Keratinocyte (primary cell): Measurements from ENCODE around the gene HIGD1B. TPM values are rescaled to one million over a fixed set of nuclear protein-coding genes. Genes with fewer than 3 reads are reported as not detected.
"Not testable (repeated sequence)": the region's sequence is repeated elsewhere in the genome, so short reads cannot be mapped to it uniquely, and the experiment has no call there.

Experiments used
- DNase-seq: peaks from one replicate; pipeline ENCODE4 v3.0.0-alpha.2; 2011; ENCODE audit warnings: low read depth, missing footprints, low spot score
- FAIRE-seq: peaks from 2 replicates; lab custom pipeline; 2011; peaks lifted over from hg19 to GRCh38; lab: Jason Lieb, UNC
- H2AFZ ChIP-seq: 2 replicates; pipeline ENCODE4 v1.6.0; 2012; ENCODE audit warnings: low read length, control low read depth, inconsistent platforms; ENCODE audit not compliant: control insufficient read depth
- H3K27ac ChIP-seq: 2 replicates; pipeline ENCODE4 v1.5.1; 2011; ENCODE audit warnings: low read length; ENCODE audit not compliant: control insufficient read depth, insufficient read depth
- H3K27me3 ChIP-seq: 3 replicates; pipeline ENCODE4 v1.6.0; 2011; ENCODE audit warnings: low read length; ENCODE audit not compliant: control insufficient read depth, insufficient read depth; ENCODE audit errors: extremely low read depth
- H3K36me3 ChIP-seq, 2 experiments: 2 replicates in 1 of 2; 3 replicates in 1 of 2; pipeline ENCODE4 v1.5.1; 2011; ENCODE audit warnings: low read length in 2 of 2, mild to moderate bottlenecking in 1 of 2; ENCODE audit not compliant: control insufficient read depth in 2 of 2, insufficient read depth in 2 of 2; ENCODE audit errors: extremely low read depth in 1 of 2
- H3K4me1 ChIP-seq: 3 replicates; pipeline ENCODE4 v1.5.1; 2011; ENCODE audit warnings: low read length; ENCODE audit not compliant: control insufficient read depth, insufficient read depth; ENCODE audit errors: extremely low read depth
- H3K4me2 ChIP-seq: 3 replicates; pipeline ENCODE4 v1.6.0; 2011; ENCODE audit warnings: low read depth, low read length; ENCODE audit not compliant: control insufficient read depth, insufficient read depth; ENCODE audit errors: extremely low read depth
- H3K4me3 ChIP-seq, 3 experiments: fragments of 200-600 bp in 1 of 3; sonication (generic) in 1 of 3; 2 replicates in 2 of 3; 3 replicates in 1 of 3; pipeline ENCODE4 v1.5.1; 2011 to 2016; ENCODE audit warnings: low read length in 3 of 3, mild to moderate bottlenecking in 3 of 3, control low read depth in 2 of 3, inconsistent platforms in 1 of 3, low read depth in 1 of 3, mixed read lengths in 1 of 3, mixed run types in 1 of 3, moderate library complexity in 1 of 3; ENCODE audit not compliant: control insufficient read depth in 2 of 3, insufficient read depth in 2 of 3; ENCODE audit errors: extremely low read depth in 1 of 3
- H3K79me2 ChIP-seq: 2 replicates; pipeline ENCODE4 v1.6.0; 2012; ENCODE audit warnings: low read length; ENCODE audit not compliant: control insufficient read depth, insufficient read depth
- H3K9ac ChIP-seq: 3 replicates; pipeline ENCODE4 v1.6.0; 2011; ENCODE audit warnings: low read length; ENCODE audit not compliant: control insufficient read depth, insufficient read depth; ENCODE audit errors: extremely low read depth
- H3K9me1 ChIP-seq: 3 replicates; pipeline ENCODE4 v1.6.0; 2011; ENCODE audit warnings: low read length; ENCODE audit not compliant: control insufficient read depth, insufficient read depth; ENCODE audit errors: extremely low read depth
- H3K9me3 ChIP-seq: 2 replicates; pipeline ENCODE4 v1.5.1; 2012; ENCODE audit warnings: low read depth, low read length; ENCODE audit not compliant: control insufficient read depth
- H4K20me1 ChIP-seq: 3 replicates; pipeline ENCODE4 v1.6.0; 2011; ENCODE audit warnings: low read length; ENCODE audit not compliant: control insufficient read depth, insufficient read depth; ENCODE audit errors: extremely low read depth
- CTCF ChIP-seq, 3 experiments: IDR thresholded peaks in 1 of 3; conservative IDR thresholded peaks in 1 of 3; optimal IDR thresholded peaks in 1 of 3; 2 replicates in 2 of 3; 3 replicates in 1 of 3; pipeline versions ENCODE3 to v1.5.1; 2011; ENCODE audit warnings: low read length in 3 of 3, mild to moderate bottlenecking in 3 of 3, moderate library complexity in 2 of 3, control low read depth in 1 of 3, inconsistent platforms in 1 of 3; ENCODE audit not compliant: insufficient read depth in 2 of 3; ENCODE audit errors: extremely low read depth in 1 of 3
- EZH2 ChIP-seq: IDR thresholded peaks from one replicate; pipeline ENCODE4 v1.6.1; 2012; ENCODE audit warnings: inconsistent platforms, mild to moderate bottlenecking, low read length, moderate library complexity
- dilution Hi-C: fragments of 300-500 bp; cut with MboI; formaldehyde crosslinking; loops from one replicate; pipeline ENCODE4 v1.7.0; 2020; ENCODE audit warnings: low sequenced_read_pairs; ENCODE audit not compliant: extremely low pct_ligation_motif_present
- polyA plus RNA-seq, 5 experiments: library from polyadenylated mRNA; depleted of rRNA in 3 of 5; stranded (reverse) in 3 of 5; stranded (forward) in 1 of 5; unstranded in 1 of 5; fragments of >200 nt; gene quantifications; 1 replicate in 1 of 5; 2 replicates in 3 of 5; 3 replicates in 1 of 5; pipeline versions ENCODE4 v1.2.1 to v1.2.3, GENCODE V29; 2011 to 2012; ENCODE audit warnings: missing spikeins in 2 of 5, low read depth in 1 of 5, low replicate concordance in 1 of 5

The HIGD1B gene
- polyA plus RNA-seq, 1 donor (not counting 4 experiments of a cell fraction or from before 2014, with no cell fraction given), result not detected

- TF ChIP-seq CTCF (optimal IDR thresholded peaks at IDR 0.05 in 1 of 3, IDR thresholded peaks at IDR 0.05 in 1 of 3, conservative IDR thresholded peaks at IDR 0.05 in 1 of 3; ENCODE audit: extremely low read depth in 1 of 3, insufficient read depth in 2 of 3, low read length in 3 of 3) (no peak), EZH2 (no peak)
- Histone ChIP-seq H3K27ac (peak overlapping the region; percentile 77), H3K79me2 (peaks cover 68% of the 10 kb centered on the region), H3K9me3 (no peaks in the 10 kb centered on the region), H2AFZ (peak overlapping the region; percentile 30), H3K27me3 (no peaks in the 10 kb centered on the region), H3K9ac (peak overlapping the region; percentile 34), H4K20me1 (no peaks in the 10 kb centered on the region), H3K4me1 (peaks cover 33% of the 10 kb centered on the region), H3K4me3 (peak overlapping the region in 2 of 3 experiments; percentile 37 to 39), H3K4me2 (peak overlapping the region; percentile 85), H3K9me1 (no peaks in the 10 kb centered on the region), H3K36me3 (peaks cover 0 to 2% of the 10 kb centered on the region in 2 experiments)
- dilution Hi-C loops, result no loop called here
- DNase-seq, result peak; percentile 75
- FAIRE-seq, result peak; percentile 91
These were observed 27.0 kb upstream of the HIGD1B start for GRCh38 chr17:44820631-44821212.

- H2AFZ ChIP-seq, H3K27ac ChIP-seq, H3K4me2 ChIP-seq, H3K9ac ChIP-seq, DNase-seq, H3K36me3 ChIP-seq, dilution Hi-C loops, H3K4me3 ChIP-seq, H3K9me3 ChIP-seq, FAIRE-seq, H4K20me1 ChIP-seq, H3K27me3 ChIP-seq, H3K9me1 ChIP-seq: not testable (repeated sequence)
- Histone ChIP-seq H3K79me2 (peaks cover 71% of the 10 kb centered on the region), H3K4me1 (peaks cover 36% of the 10 kb centered on the region)
These were observed 22.4 kb upstream of the HIGD1B start for GRCh38 chr17:44825236-44825635.
